GM19351 (cell line): ENCODE results near the gene TSPAN17.

ENCODE experiments used
- ATAC-seq: cut with Tn5 transposase; IDR thresholded peaks from one replicate; pipeline ENCODE4 v1.9.1; 2021; ENCODE audit warnings: mild to moderate bottlenecking, moderate library complexity; ENCODE audit not compliant: unreplicated experiment

TSPAN17 gene

GRCh38 chr5:176620333-176620981, 26.8 kb upstream of the TSPAN17 start:
- no peak for ATAC-seq

- ATAC-seq = no peak
Observed at GRCh38 chr5:176621661-176622079, 25.6 kb upstream of the TSPAN17 start.

GRCh38 chr5:176624142-176624541, 23.1 kb upstream of the TSPAN17 start:
- ATAC-seq = no peak

GRCh38 chr5:176624938-176625337, 22.3 kb upstream of the TSPAN17 start:
- no peak for ATAC-seq

DNA sequence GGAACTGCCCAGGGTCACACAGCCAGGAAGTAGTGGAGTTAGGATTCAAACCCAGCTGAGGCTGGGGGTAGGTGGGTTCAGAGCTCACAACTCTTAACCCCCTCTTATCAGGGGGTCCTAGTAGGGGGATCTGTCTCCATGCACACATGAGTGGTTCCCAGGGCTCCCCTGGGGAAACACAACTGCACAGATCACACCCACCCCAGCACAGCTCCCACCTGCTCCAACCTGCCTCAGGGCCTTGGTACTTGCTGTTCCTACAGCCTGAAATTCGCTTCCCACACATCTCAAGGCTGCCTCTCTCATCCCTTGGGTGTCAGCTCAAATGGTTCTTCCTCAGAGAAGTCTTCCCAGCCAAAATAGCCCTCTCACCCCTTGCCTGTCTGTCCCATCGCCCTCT, 21.8 kb upstream of the TSPAN17 start:
- no peak for ATAC-seq

GRCh38 chr5:176625966-176626875, 21.1 kb upstream of the TSPAN17 start:
- ATAC-seq = no peak

GRCh38 chr5:176626876-176627236, 20.4 kb upstream of the TSPAN17 start:
- ATAC-seq = no peak

DNA sequence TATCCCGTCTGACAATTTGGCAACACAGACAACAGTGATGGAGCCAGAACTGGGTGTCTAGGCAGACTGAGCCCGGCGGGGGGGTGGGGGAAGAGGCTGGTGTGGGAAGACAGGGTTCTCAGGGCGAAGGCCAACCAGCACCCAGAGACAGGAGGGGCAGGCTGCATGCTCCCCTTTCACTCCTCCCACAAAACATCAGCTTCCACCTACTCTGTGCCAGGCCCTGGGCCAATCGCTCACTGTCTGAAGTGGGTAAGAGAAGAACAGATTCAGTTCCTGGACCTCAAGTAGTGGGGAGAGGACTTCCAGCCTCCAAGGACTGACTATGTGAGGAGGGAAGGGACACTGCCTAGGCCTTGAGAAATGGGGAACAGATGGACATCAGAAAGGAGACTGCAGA, 19.7 kb upstream of the TSPAN17 start:
- ATAC-seq = no peak

GRCh38 chr5:176628406-176629228, 18.7 kb upstream of the TSPAN17 start:
- ATAC-seq = no peak

GRCh38 chr5:176629317-176629852, 17.9 kb upstream of the TSPAN17 start:
- ATAC-seq = no peak

GRCh38 chr5:176629853-176630680, 17.2 kb upstream of the TSPAN17 start, which contains the start of the genes EIF4E1B and SNCB:
EIF4E1B (plus strand) TSS chr5:176630675; CDS start chr5:176642788, 12,113 bp downstream.
SNCB (minus strand) TSS chr5:176630534; CDS start chr5:176629654, 880 bp downstream.
- ATAC-seq = peak; percentile 91

GRCh38 chr5:176630681-176631222, 16.5 kb upstream of the TSPAN17 start:
- no peak for ATAC-seq

DNA sequence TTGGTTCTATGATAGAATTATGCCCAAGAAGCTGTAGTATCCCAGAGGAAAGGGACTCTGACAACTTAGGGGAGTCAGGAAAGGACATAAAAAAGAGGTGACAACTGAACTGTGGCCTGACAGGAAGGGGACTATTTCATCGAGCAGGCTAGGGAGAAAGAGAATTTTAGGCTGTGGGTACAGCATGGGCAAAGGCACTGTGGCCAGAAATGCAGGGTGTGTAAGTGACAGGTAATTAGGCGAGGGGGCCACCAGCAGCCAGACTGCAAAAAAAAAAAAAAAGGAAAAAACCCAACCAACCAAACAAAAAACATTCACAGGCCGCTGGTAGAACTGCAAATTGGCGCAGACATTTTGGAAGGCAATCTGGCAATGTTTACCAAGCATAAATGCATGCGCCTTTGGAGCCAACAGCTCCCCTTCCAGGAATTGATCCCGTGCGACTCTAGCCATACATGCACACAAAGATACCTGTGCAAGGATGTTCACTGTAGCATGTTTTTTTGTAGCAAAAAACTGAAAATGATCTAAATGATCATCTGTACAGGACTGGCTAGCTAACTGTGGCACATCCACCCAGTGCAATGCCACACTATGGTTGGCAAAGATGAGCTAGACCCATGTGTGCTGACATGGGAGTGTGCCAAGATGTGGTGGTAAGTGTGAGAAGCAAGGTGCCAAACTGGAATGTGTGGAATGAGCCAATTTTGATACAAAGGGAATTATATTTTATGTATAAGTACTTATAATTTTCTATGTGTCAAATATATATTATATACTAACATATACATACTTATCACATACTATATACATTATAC, 15.7 kb upstream of the TSPAN17 start:
- ATAC-seq = no peak

- ATAC-seq = no peak
Observed at GRCh38 chr5:176632745-176633144, 14.5 kb upstream of the TSPAN17 start.

- no peak for ATAC-seq
Observed at GRCh38 chr5:176633598-176633997, 13.7 kb upstream of the TSPAN17 start.

DNA sequence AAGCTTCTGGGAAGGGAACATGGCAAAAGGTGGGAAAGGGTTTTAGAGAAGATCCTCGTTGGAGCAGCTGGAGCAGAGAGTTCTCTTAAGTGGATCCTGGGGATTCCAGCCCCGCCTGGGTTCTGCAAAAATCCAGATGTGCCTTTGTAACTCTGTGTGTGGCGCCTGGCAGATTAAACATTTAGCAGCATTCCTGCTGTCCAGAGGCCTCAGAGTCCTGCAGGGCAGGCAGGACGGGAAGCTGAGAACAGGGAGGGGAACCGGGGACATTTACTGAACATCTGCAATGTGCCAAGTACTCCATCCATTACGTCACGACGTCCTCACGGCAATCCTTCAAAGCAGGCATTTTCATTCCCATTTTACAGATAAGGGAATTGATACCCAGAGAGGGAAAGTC, 10.9 kb upstream of the TSPAN17 start:
- no peak for ATAC-seq

GRCh38 chr5:176637556-176637955, 9.7 kb upstream of the TSPAN17 start:
- ATAC-seq = no peak

DNA sequence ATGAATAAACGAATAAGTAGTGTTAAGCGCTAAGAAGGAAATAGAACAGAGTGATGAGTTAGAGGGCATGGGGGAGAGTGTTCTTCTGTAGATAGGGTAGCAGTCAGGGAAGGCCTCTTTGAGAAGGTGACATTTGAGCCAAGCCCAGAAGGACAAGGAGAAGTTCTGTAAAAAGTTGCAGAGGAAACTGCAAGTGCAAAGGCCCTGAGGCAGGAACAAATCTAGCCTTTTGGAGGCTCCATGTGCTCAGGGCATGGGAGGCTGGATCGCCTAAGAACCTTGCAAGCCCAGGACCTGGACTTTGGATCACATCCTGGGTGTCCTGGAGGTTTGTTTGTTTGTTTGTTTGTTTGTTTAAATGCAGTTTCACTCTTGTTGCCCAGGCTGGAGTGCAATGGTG, 8.8 kb upstream of the TSPAN17 start:
- ATAC-seq = no peak

DNA sequence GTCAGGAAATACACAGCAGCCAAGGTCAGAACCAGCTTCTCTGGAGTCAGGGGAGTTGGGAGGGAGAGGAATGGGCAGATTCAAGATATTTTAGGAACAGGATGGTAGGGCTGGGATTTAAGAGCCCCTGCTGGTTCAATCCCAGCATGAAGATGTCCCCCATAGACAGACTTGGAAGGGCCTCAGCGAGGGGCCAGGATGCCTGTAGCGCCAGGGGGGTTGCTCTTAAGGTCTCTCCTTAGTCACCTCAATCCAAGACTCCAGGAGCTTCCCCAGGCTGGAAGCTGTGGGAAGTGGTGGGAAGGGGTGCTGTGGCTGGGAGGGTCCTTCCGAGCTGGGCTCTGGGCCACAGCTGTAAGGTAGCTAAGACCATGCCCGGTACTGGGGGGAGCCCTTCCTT, 8.1 kb upstream of the TSPAN17 start:
- no peak for ATAC-seq
